A549 treated with RU486 at 1 μM for 4 hours (cell line): ENCODE data around the gene KLLN. TPM values are rescaled to one million over a fixed set of nuclear protein-coding genes. Genes with fewer than 3 reads are reported as not detected.

Experiments
- total RNA-seq: library from RNA; stranded (reverse); fragments of 200-300 nt; extraction: Qiagen RNA extraction; gene quantifications from 5 replicates; pipeline ENCODE4 v1.2.3, GENCODE V29; 2022; ENCODE audit warnings: low read depth

Gene KLLN
- total RNA-seq: 0.39 to 0.54 TPM (median 0.47 TPM) in 5 replicates

DNA sequence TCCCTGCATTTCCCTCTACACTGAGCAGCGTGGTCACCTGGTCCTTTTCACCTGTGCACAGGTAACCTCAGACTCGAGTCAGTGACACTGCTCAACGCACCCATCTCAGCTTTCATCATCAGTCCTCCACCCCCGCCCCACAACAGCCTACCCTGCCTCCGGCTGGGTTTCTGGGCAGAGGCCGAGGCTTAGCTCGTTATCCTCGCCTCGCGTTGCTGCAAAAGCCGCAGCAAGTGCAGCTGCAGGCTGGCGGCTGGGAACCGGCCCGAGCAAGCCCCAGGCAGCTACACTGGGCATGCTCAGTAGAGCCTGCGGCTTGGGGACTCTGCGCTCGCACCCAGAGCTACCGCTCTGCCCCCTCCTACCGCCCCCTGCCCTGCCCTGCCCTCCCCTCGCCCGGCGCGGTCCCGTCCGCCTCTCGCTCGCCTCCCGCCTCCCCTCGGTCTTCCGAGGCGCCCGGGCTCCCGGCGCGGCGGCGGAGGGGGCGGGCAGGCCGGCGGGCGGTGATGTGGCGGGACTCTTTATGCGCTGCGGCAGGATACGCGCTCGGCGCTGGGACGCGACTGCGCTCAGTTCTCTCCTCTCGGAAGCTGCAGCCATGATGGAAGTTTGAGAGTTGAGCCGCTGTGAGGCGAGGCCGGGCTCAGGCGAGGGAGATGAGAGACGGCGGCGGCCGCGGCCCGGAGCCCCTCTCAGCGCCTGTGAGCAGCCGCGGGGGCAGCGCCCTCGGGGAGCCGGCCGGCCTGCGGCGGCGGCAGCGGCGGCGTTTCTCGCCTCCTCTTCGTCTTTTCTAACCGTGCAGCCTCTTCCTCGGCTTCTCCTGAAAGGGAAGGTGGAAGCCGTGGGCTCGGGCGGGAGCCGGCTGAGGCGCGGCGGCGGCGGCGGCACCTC, at the start of gene KLLN, which contains the start of gene PTEN:
Gene KLLN (minus strand): TSS at position 481 of the 891 bp plus-strand sequence. CDS start 1,046 bp downstream, outside the sequence.
Gene PTEN (plus strand): TSS at position 573 of the 891 bp plus-strand sequence. CDS start 845 bp downstream, outside the sequence.

DNA sequence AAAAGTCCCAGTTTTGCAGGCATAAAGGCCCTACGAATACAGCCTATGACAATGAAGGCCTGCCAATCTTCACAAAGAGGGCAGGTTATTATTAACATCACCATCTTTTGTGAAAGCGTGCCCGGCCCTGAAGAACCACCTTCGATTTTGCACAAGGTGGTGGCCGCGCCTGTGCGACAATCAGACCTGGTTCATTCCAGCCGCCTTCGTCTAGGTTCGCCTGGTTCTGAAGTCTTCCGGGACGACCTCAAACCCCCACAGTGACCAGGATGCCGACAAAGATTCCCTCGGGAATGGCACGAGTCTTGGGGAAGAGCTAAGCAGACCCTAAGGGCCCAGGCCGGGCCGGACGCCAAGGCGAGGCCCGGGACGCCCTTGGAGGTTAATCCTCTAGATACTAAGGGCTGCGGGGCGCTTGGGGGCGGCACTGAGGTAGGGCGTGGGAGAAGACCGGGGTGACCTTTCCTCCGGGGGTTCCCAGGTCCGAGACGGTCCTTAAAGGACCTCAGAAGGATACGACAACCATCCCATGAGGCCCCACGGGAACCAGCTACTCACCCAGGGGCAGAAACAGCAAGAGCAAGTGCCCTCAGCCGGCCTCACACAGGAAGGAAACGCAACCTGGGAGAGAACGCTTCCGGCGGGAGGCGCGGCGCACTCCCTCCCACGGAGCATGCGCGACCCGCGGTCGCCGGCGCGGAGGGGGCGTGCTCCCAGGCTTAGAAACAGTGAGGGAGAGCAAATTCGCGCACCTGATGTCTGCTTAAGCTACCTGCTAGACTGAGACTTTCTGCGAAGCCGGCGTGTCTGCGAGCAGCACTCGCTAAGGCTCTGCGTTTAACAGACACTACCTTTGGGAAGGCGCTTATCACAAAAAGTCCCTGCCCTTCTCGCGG, 45.5 kb downstream of the KLLN start, which contains the start of gene ATAD1:
Gene ATAD1 (minus strand): TSS at position 618 of the 896 bp plus-strand sequence. CDS start 3,627 bp downstream, outside the sequence.

Other genes with a start within 250 kb of the KLLN start
- 18.7 to 25.1 TPM (median 22.7 TPM) in 5 replicates for gene PAPSS2, start 203.7 kb downstream of the KLLN start, total RNA-seq
- gene ATAD1, start 45.3 kb downstream of the KLLN start, total RNA-seq: 22.6 to 56.6 TPM (median 46.0 TPM) in 5 replicates
- 30.0 to 66.6 TPM (median 45.8 TPM) in 5 replicates for gene PTEN, start 92 bp upstream of the KLLN start, total RNA-seq